Liver (tissue), 9 donors: Measurements from ENCODE around the gene RNF220. TPM values are rescaled to one million over a fixed set of nuclear protein-coding genes. Genes with fewer than 3 reads are reported as not detected.

Experiments
- DNase-seq: peaks from one replicate; pipeline ENCODE4 v3.0.0-alpha.2; 2017; ENCODE audit warnings: low spot score
- H3K27ac ChIP-seq, 2 donors: one replicate each; pipeline ENCODE4 v1.7.0; 2013; ENCODE audit warnings: inconsistent platforms in 2 of 2, low read length in 2 of 2, control low read depth in 1 of 2, low read depth in 1 of 2, mild to moderate bottlenecking in 1 of 2
- H3K27me3 ChIP-seq, 4 donors: one replicate each; pipeline versions ENCODE4 v1.6.1 to v1.7.0; 2013; ENCODE audit warnings: low read length in 3 of 4, inconsistent platforms in 1 of 4, mild to moderate bottlenecking in 1 of 4, moderate library complexity in 1 of 4; ENCODE audit not compliant: control insufficient read depth in 4 of 4, insufficient read depth in 4 of 4
- H3K36me3 ChIP-seq, 4 donors: one replicate each; pipeline versions ENCODE4 v1.6.1 to v1.7.0; 2013; ENCODE audit warnings: low read length in 3 of 4, mild to moderate bottlenecking in 3 of 4, low read depth in 1 of 4, moderate library complexity in 1 of 4; ENCODE audit not compliant: control insufficient read depth in 4 of 4, insufficient read depth in 3 of 4
- H3K4me1 ChIP-seq, 4 donors: one replicate each; pipeline versions ENCODE4 v1.6.1 to v1.7.0; 2013; ENCODE audit warnings: low read length in 3 of 4, mild to moderate bottlenecking in 3 of 4, moderate library complexity in 1 of 4; ENCODE audit not compliant: control insufficient read depth in 4 of 4, insufficient read depth in 4 of 4
- H3K4me3 ChIP-seq, 3 donors: one replicate each; pipeline versions ENCODE4 v1.6.1 to v1.7.0; 2013; ENCODE audit warnings: low read length in 3 of 3, control low read depth in 1 of 3, low read depth in 1 of 3, mild to moderate bottlenecking in 1 of 3
- H3K9ac ChIP-seq, 2 donors: one replicate each; pipeline ENCODE4 v1.7.0; 2013; ENCODE audit warnings: low read length in 2 of 2, mild to moderate bottlenecking in 2 of 2, moderate library complexity in 2 of 2, control low read depth in 1 of 2, low read depth in 1 of 2
- H3K9me3 ChIP-seq, 4 donors: one replicate each; pipeline versions ENCODE4 v1.6.1 to v1.7.0; 2013; ENCODE audit warnings: low read length in 3 of 4; ENCODE audit not compliant: control insufficient read depth in 4 of 4
- ATF3 ChIP-seq: IDR thresholded peaks from 2 replicates; pipeline ENCODE4 v1.6.1; 2016; ENCODE audit warnings: antibody characterized with exemption
- EGR1 ChIP-seq, 2 donors: IDR thresholded peaks; 2 replicates each; pipeline ENCODE4 v1.6.1; 2016 to 2018; ENCODE audit warnings: antibody characterized with exemption in 2 of 2, low read depth in 2 of 2
- FOXA2 ChIP-seq: IDR thresholded peaks from 2 replicates; pipeline ENCODE4 v1.6.1; 2016; ENCODE audit warnings: antibody characterized with exemption
- GABPA ChIP-seq, 2 donors: IDR thresholded peaks in 1 of 2; conservative IDR thresholded peaks in 1 of 2; 2 replicates each; pipeline ENCODE4 v1.6.1; 2016; ENCODE audit warnings: antibody characterized with exemption in 2 of 2, mild to moderate bottlenecking in 1 of 2, moderate library complexity in 1 of 2
- HNF4A ChIP-seq, 2 donors: conservative IDR thresholded peaks; 2 replicates each; pipeline ENCODE4 v1.6.1; 2016; ENCODE audit warnings: antibody characterized with exemption in 2 of 2, mild to moderate bottlenecking in 2 of 2
- HNF4G ChIP-seq: IDR thresholded peaks from 2 replicates; pipeline ENCODE4 v1.6.1; 2016; ENCODE audit warnings: antibody characterized with exemption
- JUND ChIP-seq, 2 donors: IDR thresholded peaks; 2 replicates each; pipeline ENCODE4 v1.6.1; 2016; ENCODE audit warnings: antibody characterized with exemption in 2 of 2
- MAX ChIP-seq: IDR thresholded peaks from 2 replicates; pipeline ENCODE4 v1.6.1; 2016; ENCODE audit warnings: antibody characterized with exemption
- NR2F2 ChIP-seq: IDR thresholded peaks from 2 replicates; pipeline ENCODE4 v1.6.1; 2016; ENCODE audit warnings: antibody characterized with exemption
- RAD21 ChIP-seq, 2 donors: IDR thresholded peaks; 2 replicates each; pipeline ENCODE4 v1.6.1; 2016; ENCODE audit warnings: antibody characterized with exemption in 2 of 2, mild to moderate bottlenecking in 2 of 2
- RXRA ChIP-seq, 2 donors: IDR thresholded peaks; 2 replicates each; pipeline ENCODE4 v1.6.1; 2017 to 2018; ENCODE audit warnings: antibody characterized with exemption in 2 of 2, mild to moderate bottlenecking in 1 of 2
- SP1 ChIP-seq: IDR thresholded peaks from 2 replicates; pipeline ENCODE4 v1.6.1; 2018; ENCODE audit warnings: antibody characterized with exemption, mild to moderate bottlenecking
- YY1 ChIP-seq: IDR thresholded peaks from 2 replicates; pipeline ENCODE4 v1.6.1; 2016; ENCODE audit warnings: antibody characterized with exemption, mild to moderate bottlenecking
- WGBS: extraction: QIAGEN DNeasy Blood & Tissue Kit; methylation state at CpG from one replicate; pipeline ENCODE4 v1.1.7; 2013; 5-methylcytosine and 5-hydroxymethylcytosine counted together
- polyA plus RNA-seq, 2 donors: library from polyadenylated mRNA; stranded (reverse) in 1 of 2; unstranded in 1 of 2; fragments of 200-250 nt in 1 of 2; fragments of >200 nt in 1 of 2; fragmentation: Nextera tagmentation in 1 of 2; extraction: Ambion mirVana in 1 of 2; gene quantifications; one replicate each; pipeline versions ENCODE4 v1.2.1 to v1.2.3, GENCODE V29; 2013 to 2015
- total RNA-seq, 2 donors: library from RNA; depleted of rRNA; stranded (reverse); fragments of >200 nt; gene quantifications; one replicate each; pipeline ENCODE4 v1.2.3, GENCODE V29; 2014
- TF ChIP-seq, protein P1 (sequence below): fragments of 150-350 bp; IDR thresholded peaks from 2 replicates; pipeline ENCODE4 v1.5.1; 2017; ENCODE audit warnings: improper control_type of control experiment, low read depth, low read length; ENCODE audit not compliant: missing input control
- TF ChIP-seq, protein P2 (sequence below): IDR thresholded peaks from 2 replicates; pipeline ENCODE4 v1.6.1; 2016; ENCODE audit warnings: antibody characterized with exemption, mild to moderate bottlenecking
- donor health status: healthy.
- donor health status: healthy.
- donor health status: healthy.
- donor health status: healthy.
- donor health status: healthy.

Gene RNF220
- total and polyA plus RNA-seq, 4 donors, result 18.2 to 35.8 (median 26.1) TPM

- Histone ChIP-seq H3K4me1 (no peaks in the 10 kb centered on the region), H3K36me3 (no peaks in the 10 kb centered on the region), H3K27me3 (peaks cover 0 to 3% (median 1%) of the 10 kb centered on the region in 4 donors), H3K9me3 (no peaks in the 10 kb centered on the region), H3K4me3 (no peak overlapping the region), H3K27ac (no peak overlapping the region), H3K9ac (no peak overlapping the region)
- DNase-seq, result no peak
- WGBS, result 86% methylated on average over 17 of the region's 17 CpGs
- TF ChIP-seq, protein P1, sequence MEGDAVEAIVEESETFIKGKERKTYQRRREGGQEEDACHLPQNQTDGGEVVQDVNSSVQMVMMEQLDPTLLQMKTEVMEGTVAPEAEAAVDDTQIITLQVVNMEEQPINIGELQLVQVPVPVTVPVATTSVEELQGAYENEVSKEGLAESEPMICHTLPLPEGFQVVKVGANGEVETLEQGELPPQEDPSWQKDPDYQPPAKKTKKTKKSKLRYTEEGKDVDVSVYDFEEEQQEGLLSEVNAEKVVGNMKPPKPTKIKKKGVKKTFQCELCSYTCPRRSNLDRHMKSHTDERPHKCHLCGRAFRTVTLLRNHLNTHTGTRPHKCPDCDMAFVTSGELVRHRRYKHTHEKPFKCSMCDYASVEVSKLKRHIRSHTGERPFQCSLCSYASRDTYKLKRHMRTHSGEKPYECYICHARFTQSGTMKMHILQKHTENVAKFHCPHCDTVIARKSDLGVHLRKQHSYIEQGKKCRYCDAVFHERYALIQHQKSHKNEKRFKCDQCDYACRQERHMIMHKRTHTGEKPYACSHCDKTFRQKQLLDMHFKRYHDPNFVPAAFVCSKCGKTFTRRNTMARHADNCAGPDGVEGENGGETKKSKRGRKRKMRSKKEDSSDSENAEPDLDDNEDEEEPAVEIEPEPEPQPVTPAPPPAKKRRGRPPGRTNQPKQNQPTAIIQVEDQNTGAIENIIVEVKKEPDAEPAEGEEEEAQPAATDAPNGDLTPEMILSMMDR, result no peak
- TF ChIP-seq NR2F2, result no peak
- no peak for TF ChIP-seq HNF4G
- TF ChIP-seq MAX, result no peak
- TF ChIP-seq RXRA (IDR thresholded peaks at IDR 0.05), result no peak
- TF ChIP-seq YY1, result no peak
- TF ChIP-seq JUND (IDR thresholded peaks at IDR 0.05), result no peak
- TF ChIP-seq, protein P2, sequence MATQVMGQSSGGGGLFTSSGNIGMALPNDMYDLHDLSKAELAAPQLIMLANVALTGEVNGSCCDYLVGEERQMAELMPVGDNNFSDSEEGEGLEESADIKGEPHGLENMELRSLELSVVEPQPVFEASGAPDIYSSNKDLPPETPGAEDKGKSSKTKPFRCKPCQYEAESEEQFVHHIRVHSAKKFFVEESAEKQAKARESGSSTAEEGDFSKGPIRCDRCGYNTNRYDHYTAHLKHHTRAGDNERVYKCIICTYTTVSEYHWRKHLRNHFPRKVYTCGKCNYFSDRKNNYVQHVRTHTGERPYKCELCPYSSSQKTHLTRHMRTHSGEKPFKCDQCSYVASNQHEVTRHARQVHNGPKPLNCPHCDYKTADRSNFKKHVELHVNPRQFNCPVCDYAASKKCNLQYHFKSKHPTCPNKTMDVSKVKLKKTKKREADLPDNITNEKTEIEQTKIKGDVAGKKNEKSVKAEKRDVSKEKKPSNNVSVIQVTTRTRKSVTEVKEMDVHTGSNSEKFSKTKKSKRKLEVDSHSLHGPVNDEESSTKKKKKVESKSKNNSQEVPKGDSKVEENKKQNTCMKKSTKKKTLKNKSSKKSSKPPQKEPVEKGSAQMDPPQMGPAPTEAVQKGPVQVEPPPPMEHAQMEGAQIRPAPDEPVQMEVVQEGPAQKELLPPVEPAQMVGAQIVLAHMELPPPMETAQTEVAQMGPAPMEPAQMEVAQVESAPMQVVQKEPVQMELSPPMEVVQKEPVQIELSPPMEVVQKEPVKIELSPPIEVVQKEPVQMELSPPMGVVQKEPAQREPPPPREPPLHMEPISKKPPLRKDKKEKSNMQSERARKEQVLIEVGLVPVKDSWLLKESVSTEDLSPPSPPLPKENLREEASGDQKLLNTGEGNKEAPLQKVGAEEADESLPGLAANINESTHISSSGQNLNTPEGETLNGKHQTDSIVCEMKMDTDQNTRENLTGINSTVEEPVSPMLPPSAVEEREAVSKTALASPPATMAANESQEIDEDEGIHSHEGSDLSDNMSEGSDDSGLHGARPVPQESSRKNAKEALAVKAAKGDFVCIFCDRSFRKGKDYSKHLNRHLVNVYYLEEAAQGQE, result no peak
- TF ChIP-seq ATF3, result no peak
- TF ChIP-seq FOXA2, result no peak
Observed at GRCh38 chr1:44587796-44588460, 182.9 kb downstream of the RNF220 start.

DNA sequence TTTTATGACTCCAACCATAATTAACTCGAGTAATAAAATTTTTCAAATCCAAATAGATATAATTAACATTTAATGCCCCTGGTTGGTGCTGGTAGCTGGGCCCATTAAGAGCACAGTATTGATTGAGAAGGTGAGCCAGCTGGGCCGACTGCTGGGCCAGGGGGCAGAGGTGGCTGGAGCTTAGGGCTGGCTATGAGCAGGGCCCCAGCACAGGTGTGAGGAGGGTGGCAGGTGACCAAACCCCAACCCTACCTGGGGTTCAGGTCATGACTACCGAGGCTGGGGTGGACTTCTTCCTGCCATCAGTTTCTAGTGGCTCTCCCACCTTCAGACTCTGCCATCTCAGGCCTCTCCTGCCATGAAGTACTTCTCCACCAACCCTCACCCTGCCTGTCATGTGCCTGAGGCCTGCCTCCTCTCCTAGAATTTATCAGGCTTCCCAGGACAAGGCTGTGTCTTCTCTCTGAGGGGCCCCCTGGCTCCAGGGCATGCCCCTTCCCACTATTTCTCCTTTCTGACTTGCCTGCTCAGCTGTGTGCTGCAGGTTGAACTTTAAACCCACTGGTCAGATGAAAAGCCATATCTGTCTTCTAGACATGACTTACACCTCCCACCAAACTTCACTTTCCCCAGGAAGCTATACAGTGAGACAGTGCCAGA is 183.6 kb downstream of the RNF220 start:
- peaks cover 0 to 3% (median 1%) of the 10 kb centered on the region in 4 donors for H3K27me3 ChIP-seq
- H3K27ac ChIP-seq, result no peak overlapping the region
- no peaks in the 10 kb centered on the region for H3K36me3 ChIP-seq
- no peak overlapping the region for H3K9ac ChIP-seq
- no peak for DNase-seq
- no peaks in the 10 kb centered on the region for H3K4me1 ChIP-seq
- H3K4me3 ChIP-seq, result no peak overlapping the region
- H3K9me3 ChIP-seq, result no peaks in the 10 kb centered on the region
- WGBS, result 66% methylated on average over 3 of the region's 3 CpGs
- TF ChIP-seq GABPA (IDR thresholded peaks at IDR 0.05 in 1 of 2, conservative IDR thresholded peaks at IDR 0.05 in 1 of 2) (no peak), RAD21 (IDR thresholded peaks at IDR 0.05) (no peak), RXRA (IDR thresholded peaks at IDR 0.05) (no peak), SP1 (no peak), EGR1 (IDR thresholded peaks at IDR 0.05; ENCODE audit: low read depth in 2 of 2) (no peak), FOXA2 (no peak), MAX (no peak), HNF4G (no peak), HNF4A (conservative IDR thresholded peaks at IDR 0.05) (no peak)
- TF ChIP-seq, protein P2, result no peak
- TF ChIP-seq, protein P1, result no peak
